Ishikawa (cell line): ENCODE measurements around the gene SERTAD2.

Experiments used
- CEBPB ChIP-seq: IDR thresholded peaks from 2 replicates; pipeline ENCODE4 v1.6.1; 2012
- CREB1 ChIP-seq: IDR thresholded peaks from 2 replicates; pipeline ENCODE4 v1.6.1; 2012; ENCODE audit warnings: low read depth
- EGR1 ChIP-seq: IDR thresholded peaks from 2 replicates; pipeline ENCODE4 v1.6.1; 2012
- EP300 ChIP-seq: IDR thresholded peaks from 2 replicates; pipeline ENCODE4 v1.6.1; 2012; ENCODE audit warnings: borderline replicate concordance
- FOXM1 ChIP-seq: IDR thresholded peaks from 2 replicates; pipeline ENCODE4 v1.6.1; 2012; ENCODE audit warnings: low read depth, borderline replicate concordance
- NFIC ChIP-seq: IDR thresholded peaks from 2 replicates; pipeline ENCODE4 v1.6.1; 2012
- RAD21 ChIP-seq: IDR thresholded peaks from 2 replicates; pipeline ENCODE4 v1.6.1; 2012; ENCODE audit warnings: low read depth
- TAF1 ChIP-seq: IDR thresholded peaks from 2 replicates; pipeline ENCODE4 v1.6.1; 2012; ENCODE audit warnings: low read depth, mild to moderate bottlenecking
- TCF12 ChIP-seq: IDR thresholded peaks from 2 replicates; pipeline ENCODE4 v1.6.1; 2012; ENCODE audit warnings: low read depth
- TEAD4 ChIP-seq: IDR thresholded peaks from 2 replicates; pipeline ENCODE4 v1.6.1; 2012
- USF1 ChIP-seq: IDR thresholded peaks from 2 replicates; pipeline ENCODE4 v1.6.1; 2012
- YY1 ChIP-seq: IDR thresholded peaks from 2 replicates; pipeline ENCODE4 v1.6.1; 2012; ENCODE audit warnings: low read depth
- ZBTB7A ChIP-seq: IDR thresholded peaks from 2 replicates; pipeline ENCODE4 v1.6.1; 2012; ENCODE audit warnings: low read depth
- TF ChIP-seq, protein P1 (sequence below): IDR thresholded peaks from 2 replicates; pipeline ENCODE4 v1.6.1; 2012
- TF ChIP-seq, protein P2 (sequence below): IDR thresholded peaks from 2 replicates; pipeline ENCODE4 v1.6.1; 2012; ENCODE audit warnings: low read depth, mild to moderate bottlenecking

Gene SERTAD2

DNA sequence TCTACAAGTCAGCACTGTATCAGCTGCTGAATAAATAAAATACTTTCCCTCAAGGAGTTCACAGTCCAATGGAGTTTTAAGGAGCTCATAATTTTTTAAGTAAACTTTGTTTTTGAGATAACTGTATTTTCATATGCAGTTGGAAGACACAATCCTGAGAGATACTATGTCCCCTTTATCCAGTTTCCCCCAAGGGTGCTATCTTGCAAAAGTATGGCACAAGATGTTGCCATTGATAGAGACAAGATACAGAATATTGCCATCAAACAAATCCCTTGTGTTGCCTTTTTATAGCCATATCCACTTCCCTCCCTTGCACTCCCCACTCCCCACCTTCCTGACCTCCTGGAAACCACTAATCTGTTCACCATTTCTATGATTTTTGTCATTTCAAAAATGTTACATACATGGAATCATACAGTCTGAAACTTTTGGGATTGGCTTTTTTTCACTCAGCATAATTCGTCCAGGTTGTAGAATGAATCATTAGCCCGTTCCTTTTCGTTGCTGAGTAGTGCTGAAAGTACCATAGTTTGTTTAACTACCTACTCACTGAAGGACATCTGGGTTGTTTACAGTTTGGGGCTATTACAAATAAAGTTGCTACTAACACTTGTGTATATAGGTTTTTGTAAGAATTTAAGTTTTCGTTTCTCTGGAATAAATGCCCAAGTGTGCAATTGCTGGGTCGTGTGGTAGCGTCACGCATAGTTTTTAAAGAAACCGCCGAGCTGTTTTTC, 30.2 kb upstream of the SERTAD2 start:
- TF ChIP-seq YY1 = no peak
- TF ChIP-seq, protein P1, sequence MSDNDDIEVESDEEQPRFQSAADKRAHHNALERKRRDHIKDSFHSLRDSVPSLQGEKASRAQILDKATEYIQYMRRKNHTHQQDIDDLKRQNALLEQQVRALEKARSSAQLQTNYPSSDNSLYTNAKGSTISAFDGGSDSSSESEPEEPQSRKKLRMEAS = no peak
- TF ChIP-seq FOXM1 = no peak
- no peak for TF ChIP-seq EP300
- no peak for TF ChIP-seq TEAD4
- TF ChIP-seq, protein P2, sequence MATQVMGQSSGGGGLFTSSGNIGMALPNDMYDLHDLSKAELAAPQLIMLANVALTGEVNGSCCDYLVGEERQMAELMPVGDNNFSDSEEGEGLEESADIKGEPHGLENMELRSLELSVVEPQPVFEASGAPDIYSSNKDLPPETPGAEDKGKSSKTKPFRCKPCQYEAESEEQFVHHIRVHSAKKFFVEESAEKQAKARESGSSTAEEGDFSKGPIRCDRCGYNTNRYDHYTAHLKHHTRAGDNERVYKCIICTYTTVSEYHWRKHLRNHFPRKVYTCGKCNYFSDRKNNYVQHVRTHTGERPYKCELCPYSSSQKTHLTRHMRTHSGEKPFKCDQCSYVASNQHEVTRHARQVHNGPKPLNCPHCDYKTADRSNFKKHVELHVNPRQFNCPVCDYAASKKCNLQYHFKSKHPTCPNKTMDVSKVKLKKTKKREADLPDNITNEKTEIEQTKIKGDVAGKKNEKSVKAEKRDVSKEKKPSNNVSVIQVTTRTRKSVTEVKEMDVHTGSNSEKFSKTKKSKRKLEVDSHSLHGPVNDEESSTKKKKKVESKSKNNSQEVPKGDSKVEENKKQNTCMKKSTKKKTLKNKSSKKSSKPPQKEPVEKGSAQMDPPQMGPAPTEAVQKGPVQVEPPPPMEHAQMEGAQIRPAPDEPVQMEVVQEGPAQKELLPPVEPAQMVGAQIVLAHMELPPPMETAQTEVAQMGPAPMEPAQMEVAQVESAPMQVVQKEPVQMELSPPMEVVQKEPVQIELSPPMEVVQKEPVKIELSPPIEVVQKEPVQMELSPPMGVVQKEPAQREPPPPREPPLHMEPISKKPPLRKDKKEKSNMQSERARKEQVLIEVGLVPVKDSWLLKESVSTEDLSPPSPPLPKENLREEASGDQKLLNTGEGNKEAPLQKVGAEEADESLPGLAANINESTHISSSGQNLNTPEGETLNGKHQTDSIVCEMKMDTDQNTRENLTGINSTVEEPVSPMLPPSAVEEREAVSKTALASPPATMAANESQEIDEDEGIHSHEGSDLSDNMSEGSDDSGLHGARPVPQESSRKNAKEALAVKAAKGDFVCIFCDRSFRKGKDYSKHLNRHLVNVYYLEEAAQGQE = no peak
- TF ChIP-seq NFIC = no peak
- no peak for TF ChIP-seq TAF1
- TF ChIP-seq USF1 = no peak
- no peak for TF ChIP-seq CEBPB

DNA sequence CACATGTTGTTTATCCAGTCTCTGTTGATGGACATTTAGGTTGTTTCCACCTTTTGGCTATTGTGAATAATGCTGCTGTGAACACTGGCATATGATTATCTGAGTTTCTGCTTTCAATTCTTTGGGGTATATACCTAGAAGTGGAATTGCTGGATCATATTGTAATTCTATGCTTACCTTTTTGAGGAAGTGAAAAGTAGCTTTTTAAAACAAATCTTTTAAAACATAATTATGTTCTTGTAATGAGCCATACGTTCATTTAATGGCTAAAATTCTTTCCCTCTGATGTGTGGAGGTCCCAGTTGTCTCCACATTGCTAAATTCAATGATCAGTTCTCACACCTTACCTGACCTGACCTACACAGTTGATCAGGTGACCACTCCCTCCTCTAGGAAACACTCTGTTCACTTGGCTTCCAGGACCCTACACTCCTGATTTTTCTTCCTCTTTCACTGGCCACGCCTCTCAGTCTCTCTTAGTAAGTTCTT, 27.8 kb upstream of the SERTAD2 start:
- TF ChIP-seq FOXM1 (no peak), RAD21 (no peak), ZBTB7A (no peak), CREB1 (no peak), TCF12 (no peak), TEAD4 (no peak)

DNA sequence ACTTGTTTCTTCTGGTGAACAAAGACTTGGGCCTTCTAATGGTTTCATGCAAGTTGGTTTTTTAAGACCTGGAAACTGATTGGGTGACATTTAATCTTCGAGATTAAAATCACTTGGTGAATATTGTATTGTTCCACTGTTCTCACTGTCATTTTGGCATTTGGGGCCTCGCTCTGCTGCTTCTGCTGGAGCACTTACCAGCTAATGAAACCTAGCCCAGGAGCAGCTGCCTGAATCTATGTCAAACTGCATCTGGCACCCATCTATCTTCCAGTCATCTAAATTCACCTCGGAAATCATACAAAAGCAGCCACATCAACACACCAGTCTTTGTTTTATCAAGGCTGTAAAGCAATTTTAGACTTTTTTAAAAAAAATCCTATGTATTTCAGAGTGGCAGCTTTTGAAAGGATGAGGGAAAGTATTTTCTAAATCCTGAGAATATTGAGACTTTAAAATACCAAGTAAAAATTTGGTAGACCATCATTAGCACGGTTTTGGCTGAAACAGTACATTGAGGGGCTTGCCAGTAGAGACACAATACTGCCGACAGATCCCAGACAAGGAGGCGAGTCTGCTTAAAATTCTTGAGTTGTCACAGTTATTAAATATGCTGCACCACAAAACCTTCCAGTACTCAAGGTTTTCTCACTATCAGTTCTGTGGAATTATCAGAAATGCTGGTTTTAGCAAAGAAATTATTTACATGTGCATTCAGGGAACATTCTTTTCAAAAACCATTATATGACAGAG, 26.1 kb upstream of the SERTAD2 start:
- TF ChIP-seq, protein P2 = no peak
- TF ChIP-seq ZBTB7A (no peak), FOXM1 (no peak)

DNA sequence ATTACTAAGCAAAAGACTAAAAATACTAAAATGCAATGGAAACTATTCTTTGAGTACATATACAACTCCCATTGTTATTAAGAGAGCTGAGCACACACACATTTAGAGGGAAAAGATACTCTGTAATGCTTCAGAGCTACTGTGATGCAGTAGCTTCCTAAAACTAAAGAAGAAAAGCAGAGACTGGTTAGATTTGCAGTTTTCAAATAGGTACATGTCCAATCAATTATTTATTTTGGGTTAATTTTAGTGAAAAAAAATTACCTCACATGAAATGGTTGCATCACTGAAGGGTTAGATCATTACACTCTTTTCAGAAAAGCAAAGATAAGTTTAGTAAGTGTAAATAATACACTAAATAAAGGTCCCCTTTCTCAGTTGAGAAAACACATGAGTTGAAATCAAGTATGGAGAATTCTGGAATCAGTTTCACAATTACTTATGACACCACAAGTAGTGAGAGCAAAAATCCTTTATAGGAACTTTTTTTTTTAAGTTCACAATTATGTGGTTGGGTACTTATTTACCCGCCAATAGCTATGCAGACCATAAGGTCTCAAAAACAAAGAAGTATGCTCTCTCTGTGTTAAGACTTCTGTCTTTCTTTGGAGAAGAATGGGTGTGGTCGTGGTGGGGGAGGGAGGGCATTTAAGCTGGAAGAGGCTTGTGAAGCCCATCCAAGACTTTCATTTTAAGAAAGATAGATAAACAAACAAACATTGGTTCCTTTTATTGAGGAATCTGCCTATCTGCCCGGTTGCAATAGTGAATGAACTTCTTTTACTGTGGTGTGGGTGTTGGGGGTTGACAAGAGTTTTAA, 25.3 kb upstream of the SERTAD2 start:
- TF ChIP-seq, protein P2 = no peak
- no peak for TF ChIP-seq ZBTB7A
- TF ChIP-seq EGR1 = no peak
- TF ChIP-seq TCF12 = no peak
- TF ChIP-seq CREB1 = no peak
- no peak for TF ChIP-seq NFIC
- no peak for TF ChIP-seq YY1

- TF ChIP-seq ZBTB7A (no peak), EP300 (no peak), RAD21 (no peak), TAF1 (no peak), USF1 (no peak), CEBPB (no peak), TCF12 (no peak), TEAD4 (no peak), YY1 (no peak), NFIC (no peak), CREB1 (no peak), EGR1 (no peak), FOXM1 (no peak)
- TF ChIP-seq, protein P1 = no peak
- TF ChIP-seq, protein P2 = no peak
These were observed 23.8 kb upstream of the SERTAD2 start for GRCh38 chr2:64677530-64677929.
